Kidney (tissue), 22 donors: Measurements from ENCODE around the gene FAM124B. TPM values are rescaled to one million over a fixed set of nuclear protein-coding genes. Genes with fewer than 3 reads are reported as not detected.

Source experiments
- DNase-seq, 5 donors: peaks; one replicate each; pipeline ENCODE4 v3.0.0-alpha.2; 2013 to 2020
- FAIRE-seq: peaks from 2 replicates; lab custom pipeline; 2012; peaks lifted over from hg19 to GRCh38; lab: Jason Lieb, UNC
- H3K27ac ChIP-seq, 2 donors: one replicate each; pipeline ENCODE4 v1.7.0; 2013; ENCODE audit warnings: low read depth in 2 of 2, low read length in 2 of 2, inconsistent platforms in 1 of 2
- H3K27me3 ChIP-seq: one replicate; pipeline ENCODE4 v1.7.1; 2013; ENCODE audit warnings: low read length, inconsistent platforms; ENCODE audit not compliant: control insufficient read depth, insufficient read depth
- H3K36me3 ChIP-seq, 3 donors: one replicate each; pipeline versions ENCODE4 v1.7.0 to v1.7.1; 2013; ENCODE audit warnings: low read length in 3 of 3, control low read depth in 1 of 3, inconsistent platforms in 1 of 3; ENCODE audit not compliant: insufficient read depth in 3 of 3, control insufficient read depth in 2 of 3
- H3K4me1 ChIP-seq, 3 donors: one replicate each; pipeline versions ENCODE4 v1.7.0 to v1.7.1; 2013; ENCODE audit warnings: low read length in 3 of 3, inconsistent platforms in 1 of 3, low read depth in 1 of 3; ENCODE audit not compliant: control insufficient read depth in 2 of 3, insufficient read depth in 2 of 3
- H3K4me3 ChIP-seq, 3 donors: one replicate each; pipeline versions ENCODE4 v1.7.0 to v1.8.1; 2013; ENCODE audit warnings: low read length in 3 of 3, control low read depth in 1 of 3, inconsistent platforms in 1 of 3
- H3K9ac ChIP-seq, 3 donors: one replicate each; pipeline versions ENCODE4 v1.7.0 to v1.7.1; 2013; ENCODE audit warnings: low read length in 3 of 3, control low read depth in 1 of 3, inconsistent platforms in 1 of 3
- H3K9me3 ChIP-seq, 3 donors: one replicate each; pipeline versions ENCODE4 v1.7.0 to v1.7.1; 2013; ENCODE audit warnings: low read length in 3 of 3, control low read depth in 1 of 3, inconsistent platforms in 1 of 3; ENCODE audit not compliant: control insufficient read depth in 2 of 3, insufficient read depth in 1 of 3
- CTCF ChIP-seq: IDR thresholded peaks from 3 replicates; pipeline ENCODE4 v1.5.1; 2012; ENCODE audit warnings: mild to moderate bottlenecking, moderate library complexity, borderline replicate concordance; ENCODE audit not compliant: insufficient read depth; ENCODE audit errors: extremely low read depth
- intact Hi-C: fragments of 100-400 bp; cut with DNase I; formaldehyde crosslinking; loops from one replicate; pipeline ENCODE4 v1.11.1; 2022
- long read RNA-seq, 10 donors: library from polyadenylated mRNA in 1 of 10; unstranded in 1 of 10; transcript quantifications; one replicate each; pipeline ENCODE4 v2.0.0 and lab custom pipeline, GENCODE V29; 2021 to 2026
- polyA plus RNA-seq: library from polyadenylated mRNA; stranded (reverse); fragments of 350-450 nt; fragmentation: Illumina TruSeq; extraction: RNeasy Lipid Tissue Mini Kit (QIAGEN cat#74804); gene quantifications from one replicate; pipeline ENCODE4 v1.2.3, GENCODE V29; 2014; ENCODE audit warnings: low read depth, low replicate concordance; ENCODE audit not compliant: insufficient read depth
- total RNA-seq: library from RNA; stranded (reverse); fragmentation: NEBNext Ultra II Directional; extraction: Animal tissue kit (Norgen Biotek cat#: 25700); gene quantifications from one replicate; pipeline ENCODE4 v1.2.1, GENCODE V29; 2021
- donor health status: control.
- donor health status: control.
- donor health status: control.
- donor health status: control.
- donor health status: control.
- donor health status: DM: yes; HTN: yes; CAD: no.
- donor health status: Normal renal cell carcinoma (clear cell type).

The FAM124B gene, protein sequence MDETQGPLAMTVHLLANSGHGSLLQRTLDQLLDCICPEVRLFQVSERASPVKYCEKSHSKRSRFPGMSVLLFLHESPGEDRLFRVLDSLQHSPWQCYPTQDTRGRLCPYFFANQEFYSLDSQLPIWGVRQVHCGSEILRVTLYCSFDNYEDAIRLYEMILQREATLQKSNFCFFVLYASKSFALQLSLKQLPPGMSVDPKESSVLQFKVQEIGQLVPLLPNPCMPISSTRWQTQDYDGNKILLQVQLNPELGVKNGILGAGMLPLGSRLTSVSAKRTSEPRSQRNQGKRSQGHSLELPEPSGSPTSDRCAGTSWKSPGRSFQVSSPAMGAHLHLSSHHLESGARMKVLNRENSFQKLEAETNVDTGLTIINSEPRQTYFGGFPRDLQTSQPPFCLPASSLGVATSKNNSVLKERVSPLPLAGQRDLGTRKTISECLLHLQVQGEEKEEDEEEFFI
- total RNA-seq (2.0 TPM), polyA plus RNA-seq (0.90 TPM)
- long read RNA-seq, donor 1, partial matches to known transcripts = 0 of 1 reads
- long read RNA-seq, donor 1, other reads (novel, unspliced or antisense) = 0 of 1 reads
- long read RNA-seq, donor 2, partial matches to known transcripts = 0 of 1 reads
- long read RNA-seq, donor 2, other reads (novel, unspliced or antisense) = 0 of 1 reads
- long read RNA-seq, donor 3 = 0 reads
- long read RNA-seq, donor 4, partial matches to known transcripts = 0 of 1 reads
- long read RNA-seq, donor 4, other reads (novel, unspliced or antisense) = 0 of 1 reads
- long read RNA-seq, donor 5, partial matches to known transcripts = 0 of 1 reads
- long read RNA-seq, donor 5, other reads (novel, unspliced or antisense) = 0 of 1 reads
- long read RNA-seq, donor 6 = 0 reads
- long read RNA-seq, donor 7, partial matches to known transcripts = 0 of 2 reads
- long read RNA-seq, donor 7, other reads (novel, unspliced or antisense) = 1 of 2 reads
- long read RNA-seq, donor 8 = 0 reads
- long read RNA-seq, donor 9 = 0 reads
- long read RNA-seq, donor 10, partial matches to known transcripts = 0 of 1 reads
- long read RNA-seq, donor 10, other reads (novel, unspliced or antisense) = 0 of 1 reads

DNA sequence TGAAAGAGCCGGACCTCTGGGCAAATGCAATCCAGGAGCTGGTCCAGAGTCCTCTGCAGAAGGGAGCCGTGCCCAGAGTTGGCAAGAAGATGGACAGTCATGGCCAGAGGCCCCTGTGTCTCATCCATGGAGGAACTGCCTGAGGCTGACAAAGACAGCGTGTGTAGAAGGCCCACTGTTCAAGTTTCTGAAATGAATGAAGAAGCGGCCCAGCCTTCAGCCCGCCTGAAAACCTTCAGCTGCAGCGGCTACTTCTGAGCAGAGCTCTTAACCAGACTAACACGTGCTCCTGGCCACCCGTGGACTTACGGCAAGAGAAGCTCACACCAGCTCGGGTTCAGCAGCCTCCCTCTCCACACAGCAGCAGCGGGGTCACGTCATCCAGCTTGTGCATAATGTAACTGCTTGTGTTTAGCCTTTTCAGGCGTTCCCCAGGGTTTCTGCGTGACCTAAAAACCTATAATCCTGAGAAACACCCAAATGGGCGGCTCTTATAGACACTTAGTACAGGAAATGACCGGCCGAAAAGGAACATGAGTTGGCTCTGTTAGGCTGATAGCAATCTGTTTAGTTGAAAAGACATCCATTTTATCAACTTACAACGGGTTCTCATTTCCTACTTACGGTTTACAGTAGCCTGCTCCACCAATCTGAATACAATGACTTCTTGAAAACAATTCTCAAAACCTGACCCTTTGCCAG lies at the start of gene FAM124B:
Gene FAM124B (minus strand): TSS at position 467 of the 702 bp plus-strand sequence. CDS start 339 bp downstream, at position 128.
- Histone ChIP-seq H3K9ac (no peak within 1 kb of the TSS), H3K27me3 (no peaks in the 10 kb centered on the region), H3K4me1 (no peaks in the 10 kb centered on the region), H3K4me3 (peak within 1 kb of the TSS; percentile 14 to 39 (median 19)), H3K36me3 (no peaks in the 10 kb centered on the region), H3K9me3 (no peaks in the 10 kb centered on the region), H3K27ac (no peak within 1 kb of the TSS)
- DNase-seq (peak; percentile 17 to 85 (median 41)), FAIRE-seq (no peak)
- intact Hi-C loops = no loop called here
- no peak for TF ChIP-seq CTCF

DNA sequence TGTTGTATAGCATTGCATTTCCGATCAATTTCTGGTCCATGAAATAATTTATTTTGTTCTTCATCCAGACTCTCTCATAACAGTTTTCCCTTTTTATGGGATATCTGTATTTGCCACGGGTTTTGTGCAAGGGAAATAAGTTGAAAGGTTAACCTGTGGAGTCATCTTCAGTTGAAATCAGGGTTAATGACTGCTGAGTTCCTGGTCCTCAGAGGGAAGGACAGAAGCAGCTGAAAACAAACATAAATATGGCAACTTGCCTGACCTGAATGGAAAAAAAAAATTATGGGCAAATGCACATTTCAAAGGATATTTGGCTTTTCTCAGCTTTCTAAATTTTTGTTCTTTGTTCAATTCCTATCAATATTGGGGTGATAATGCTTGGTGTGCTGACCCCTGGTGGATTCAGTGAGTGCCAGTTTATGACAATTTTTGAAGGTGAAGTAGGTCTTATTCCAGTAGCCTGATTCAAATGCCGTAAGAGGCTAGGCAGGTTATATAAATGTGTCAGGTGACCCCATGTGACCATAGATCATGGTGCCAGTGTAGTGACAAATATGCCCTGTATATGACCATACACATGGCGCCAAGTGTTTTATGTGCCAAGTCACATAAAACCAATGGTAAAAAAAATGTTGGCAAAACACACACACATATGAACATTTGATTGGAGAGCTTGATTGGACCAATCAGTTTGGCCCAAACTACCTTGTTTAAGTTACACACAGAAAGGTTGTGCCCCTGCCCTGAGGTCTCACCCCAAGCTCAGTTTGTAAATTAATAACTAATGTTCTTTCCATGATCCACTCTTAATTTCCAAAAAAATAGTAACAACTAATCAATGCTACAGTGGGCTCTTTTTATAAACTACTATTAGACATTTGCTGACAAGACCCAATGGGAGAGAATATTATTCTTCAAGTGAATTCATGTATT lies 47.6 kb upstream of the FAM124B start:
- no peak overlapping the region for H3K9ac ChIP-seq
- intact Hi-C loops = no loop called here
- H3K4me3 ChIP-seq = no peak overlapping the region
- TF ChIP-seq CTCF = peak; percentile 53
- DNase-seq (peak in 1 of 5 donors; percentile 29), FAIRE-seq (no peak)
- no peaks in the 10 kb centered on the region for H3K9me3 ChIP-seq
- H3K36me3 ChIP-seq = no peaks in the 10 kb centered on the region
- H3K27ac ChIP-seq = no peak overlapping the region
- H3K27me3 ChIP-seq = no peaks in the 10 kb centered on the region
- no peaks in the 10 kb centered on the region for H3K4me1 ChIP-seq

DNA sequence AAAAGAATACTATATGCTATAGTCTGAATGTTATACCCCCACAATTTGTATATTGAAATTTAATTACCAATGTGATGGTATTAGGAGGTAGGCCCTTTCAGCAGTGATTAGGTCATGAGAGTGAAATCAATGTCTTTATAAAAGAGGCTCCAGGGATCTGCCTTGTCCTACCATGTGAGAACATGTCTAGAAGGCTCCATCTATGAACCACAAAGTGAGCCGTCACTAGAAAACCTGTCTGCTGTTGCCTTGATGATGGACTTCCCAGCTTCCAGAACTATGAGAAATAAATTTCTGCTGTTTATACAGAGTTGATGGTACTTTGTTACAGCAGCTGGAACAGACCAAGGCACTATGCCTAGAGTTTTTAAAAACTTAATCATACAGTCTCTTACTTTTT lies 46.3 kb upstream of the FAM124B start:
- intact Hi-C loops = no loop called here
- Histone ChIP-seq H3K9me3 (no peaks in the 10 kb centered on the region), H3K9ac (no peak overlapping the region), H3K4me1 (no peaks in the 10 kb centered on the region), H3K4me3 (no peak overlapping the region), H3K27ac (no peak overlapping the region), H3K36me3 (no peaks in the 10 kb centered on the region), H3K27me3 (no peaks in the 10 kb centered on the region)
- FAIRE-seq (no peak), DNase-seq (no peak)
- no peak for TF ChIP-seq CTCF
